ENCODE data around the gene FUT4. TPM values are rescaled to one million over a fixed set of nuclear protein-coding genes. Genes with fewer than 3 reads are reported as not detected.
"Not testable (repeated sequence)": the region's sequence is repeated elsewhere in the genome, so short reads cannot be mapped to it uniquely, and the experiment has no call there.

Gene FUT4
- total and polyA plus RNA-seq, 8 donors = 0.58 to 19.7 (median 4.5) TPM

DNA sequence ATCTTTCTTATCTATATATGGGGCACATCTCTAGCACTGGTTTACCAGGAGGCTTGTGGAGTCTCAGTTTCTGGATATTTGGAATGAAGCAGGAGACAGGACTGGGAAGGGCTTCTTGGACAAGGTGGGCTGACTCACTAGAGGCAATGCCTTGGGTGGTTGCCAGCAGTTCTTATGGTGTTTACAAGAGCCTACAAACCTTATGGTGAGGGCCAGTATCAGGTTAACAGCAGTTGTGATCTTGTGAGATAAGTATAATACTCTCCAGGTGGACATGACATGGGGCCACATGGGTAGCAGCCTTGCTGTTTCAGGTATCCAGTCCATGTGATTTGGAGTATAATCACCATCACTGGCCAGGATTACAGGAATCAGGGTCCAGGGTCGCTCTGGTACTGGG, 10.2 kb downstream of the FUT4 start:
- Histone ChIP-seq H3K36me3 (no peaks in the 10 kb centered on the region), H3K4me1 (peaks cover 0 to 73% (median 28%) of the 10 kb centered on the region in 4 donors), H3K9me3 (no peaks in the 10 kb centered on the region), H3K27ac (no peak overlapping the region), H3K4me3 (no peak overlapping the region), H3K27me3 (no peaks in the 10 kb centered on the region)
- TF ChIP-seq POLR2AphosphoS5 (IDR thresholded peaks at IDR 0.05) (no peak), POLR2A (IDR thresholded peaks at IDR 0.05) (no peak), EP300 (IDR thresholded peaks at IDR 0.05) (no peak)
- TF ChIP-seq, protein P1, sequence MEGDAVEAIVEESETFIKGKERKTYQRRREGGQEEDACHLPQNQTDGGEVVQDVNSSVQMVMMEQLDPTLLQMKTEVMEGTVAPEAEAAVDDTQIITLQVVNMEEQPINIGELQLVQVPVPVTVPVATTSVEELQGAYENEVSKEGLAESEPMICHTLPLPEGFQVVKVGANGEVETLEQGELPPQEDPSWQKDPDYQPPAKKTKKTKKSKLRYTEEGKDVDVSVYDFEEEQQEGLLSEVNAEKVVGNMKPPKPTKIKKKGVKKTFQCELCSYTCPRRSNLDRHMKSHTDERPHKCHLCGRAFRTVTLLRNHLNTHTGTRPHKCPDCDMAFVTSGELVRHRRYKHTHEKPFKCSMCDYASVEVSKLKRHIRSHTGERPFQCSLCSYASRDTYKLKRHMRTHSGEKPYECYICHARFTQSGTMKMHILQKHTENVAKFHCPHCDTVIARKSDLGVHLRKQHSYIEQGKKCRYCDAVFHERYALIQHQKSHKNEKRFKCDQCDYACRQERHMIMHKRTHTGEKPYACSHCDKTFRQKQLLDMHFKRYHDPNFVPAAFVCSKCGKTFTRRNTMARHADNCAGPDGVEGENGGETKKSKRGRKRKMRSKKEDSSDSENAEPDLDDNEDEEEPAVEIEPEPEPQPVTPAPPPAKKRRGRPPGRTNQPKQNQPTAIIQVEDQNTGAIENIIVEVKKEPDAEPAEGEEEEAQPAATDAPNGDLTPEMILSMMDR (IDR thresholded peaks at IDR 0.05) = no peak
- 38 to 100% (median 88%) methylated on average over 1 of the region's 1 CpG for WGBS, 5 donors
- intact Hi-C loops (cut with DNase I; ENCODE audit: low total_unique reads) = no loop called here
- peak; percentile 31 to 36 for DNase-seq

DNA sequence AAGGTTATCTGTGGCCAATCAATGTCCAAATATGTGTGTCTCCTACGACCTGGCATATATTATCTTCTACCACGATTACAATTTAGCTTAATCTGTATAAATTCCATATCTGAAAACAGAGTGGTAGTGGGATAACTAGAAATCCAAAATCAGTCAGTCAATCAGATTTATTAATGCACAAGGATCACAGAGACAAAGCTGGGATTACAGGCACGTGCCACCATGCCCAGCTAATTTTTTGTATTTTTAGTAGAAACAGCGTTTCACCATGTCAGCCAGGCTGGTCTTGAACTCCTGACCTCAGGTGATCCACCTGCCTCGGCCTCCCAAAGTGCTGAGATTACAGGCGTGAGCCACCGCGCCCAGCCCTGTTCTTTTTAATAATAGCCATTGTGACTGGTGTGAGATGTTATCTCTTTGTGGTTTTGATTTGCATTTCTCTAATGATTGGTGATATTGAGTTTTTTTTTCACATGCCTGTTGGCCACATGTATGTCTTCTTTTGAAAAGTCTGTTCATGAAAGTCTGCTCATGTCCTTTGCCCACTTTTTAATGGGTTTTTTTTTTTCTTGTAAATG, 12.1 kb downstream of the FUT4 start:
- DNase-seq = peak in 1 of 2 donors; percentile 33
- H3K27ac ChIP-seq; H3K27me3 ChIP-seq; H3K36me3 ChIP-seq; H3K9me3 ChIP-seq; H3K4me3 ChIP-seq; intact Hi-C loops (cut with DNase I; ENCODE audit: low total_unique reads): not testable (repeated sequence)
- peaks cover 0 to 73% (median 26%) of the 10 kb centered on the region in 4 donors for H3K4me1 ChIP-seq
- 26 to 60% (median 54%) methylated on average over 8 of the region's 8 CpGs for WGBS, 5 donors

DNA sequence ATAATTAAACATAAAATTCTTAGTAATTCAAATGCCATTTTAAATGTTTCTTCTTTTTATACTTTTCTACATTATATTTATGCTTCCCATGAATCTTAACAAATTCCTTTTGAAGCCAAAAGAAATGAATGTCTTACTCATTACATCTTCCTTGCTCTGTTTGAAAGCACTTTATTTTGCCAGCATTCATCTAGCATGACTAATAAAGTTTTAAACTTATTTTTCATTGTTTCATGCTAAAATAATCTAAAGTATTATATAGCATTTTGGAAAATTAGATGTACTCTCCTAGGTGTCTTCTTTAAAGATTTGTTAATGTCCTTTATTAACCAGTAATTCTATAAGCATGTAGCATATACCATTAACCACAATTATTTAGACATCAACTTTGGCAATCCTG, 13.7 kb downstream of the FUT4 start:
- H3K4me1 ChIP-seq = peaks cover 0 to 62% (median 25%) of the 10 kb centered on the region in 4 donors
- H3K4me3 ChIP-seq = no peak overlapping the region
- H3K27ac ChIP-seq = no peak overlapping the region
- no peaks in the 10 kb centered on the region for H3K27me3 ChIP-seq
- TF ChIP-seq POLR2A (IDR thresholded peaks at IDR 0.05) = no peak
- TF ChIP-seq EP300 (IDR thresholded peaks at IDR 0.05) = no peak
- TF ChIP-seq, protein P1 (IDR thresholded peaks at IDR 0.05) = no peak
- no peak for TF ChIP-seq POLR2AphosphoS5 (IDR thresholded peaks at IDR 0.05)
- intact Hi-C loops (cut with DNase I; ENCODE audit: low total_unique reads) = no loop called here
- no peaks in the 10 kb centered on the region for H3K9me3 ChIP-seq
- no peak for DNase-seq
- no peaks in the 10 kb centered on the region for H3K36me3 ChIP-seq

DNA sequence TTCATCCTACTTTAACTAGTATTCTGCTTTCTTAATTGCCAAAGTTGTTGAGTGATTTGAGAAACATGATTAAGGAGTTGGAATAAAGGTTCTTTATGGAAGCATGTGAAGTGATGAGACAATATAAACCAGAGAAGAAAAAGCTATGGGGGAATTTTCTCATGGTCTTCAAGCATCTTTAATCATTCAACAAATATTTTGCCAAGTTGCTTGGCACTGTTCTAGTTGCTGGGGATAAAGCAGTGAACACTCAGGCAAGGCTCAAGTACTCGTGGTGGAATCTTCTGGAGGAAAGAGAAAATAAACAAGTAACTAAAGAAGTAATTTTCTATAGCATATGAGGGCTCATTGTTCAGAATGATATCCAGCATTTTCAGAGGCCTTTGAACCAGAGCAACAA, 14.3 kb downstream of the FUT4 start:
- intact Hi-C loops (cut with DNase I; ENCODE audit: low total_unique reads) = no loop called here
- H3K9me3 ChIP-seq = no peaks in the 10 kb centered on the region
- peaks cover 0 to 60% (median 25%) of the 10 kb centered on the region in 4 donors for H3K4me1 ChIP-seq
- WGBS, 5 donors = 4 to 42% (median 28%) methylated on average over 1 of the region's 1 CpG
- no peak for DNase-seq
- H3K27me3 ChIP-seq = no peaks in the 10 kb centered on the region
- H3K27ac ChIP-seq = peak overlapping the region in 1 of 5 donors; percentile 31
- no peaks in the 10 kb centered on the region for H3K36me3 ChIP-seq
- TF ChIP-seq EP300 (IDR thresholded peaks at IDR 0.05) (no peak), POLR2AphosphoS5 (IDR thresholded peaks at IDR 0.05) (no peak), POLR2A (IDR thresholded peaks at IDR 0.05) (no peak)
- TF ChIP-seq, protein P1 (IDR thresholded peaks at IDR 0.05) = no peak
- H3K4me3 ChIP-seq = no peak overlapping the region

DNA sequence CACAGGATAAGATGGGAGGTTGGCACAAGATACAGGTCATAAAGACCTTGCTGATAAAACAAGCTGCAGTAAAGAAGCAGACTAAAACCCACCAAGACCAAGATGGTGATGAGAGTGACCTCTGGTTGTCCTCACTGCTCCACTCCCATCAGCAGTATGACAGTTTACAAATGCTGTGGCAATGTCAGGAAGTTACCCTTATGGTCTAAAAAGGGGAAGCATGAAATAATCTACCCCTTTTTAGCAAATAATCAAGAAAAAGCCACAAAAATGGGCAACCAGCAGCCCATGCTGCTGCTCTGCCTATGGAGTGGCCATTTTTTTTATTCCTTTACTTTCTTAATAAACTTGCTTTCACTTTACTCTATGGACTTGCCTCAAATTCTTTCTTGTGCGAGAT, 14.7 kb downstream of the FUT4 start:
- 90 to 96% (median 95%) methylated on average over 1 of the region's 1 CpG for WGBS, 5 donors
- intact Hi-C loops (cut with DNase I; ENCODE audit: low total_unique reads) = no loop called here

More for the DNA sequence above, 14.7 kb downstream of the FUT4 start:
- peaks cover 0 to 64% (median 25%) of the 10 kb centered on the region in 4 donors for H3K4me1 ChIP-seq
- H3K9me3 ChIP-seq = no peaks in the 10 kb centered on the region
- no peaks in the 10 kb centered on the region for H3K36me3 ChIP-seq
- no peak overlapping the region for H3K4me3 ChIP-seq
- DNase-seq = no peak
- peak overlapping the region in 1 of 5 donors; percentile 31 for H3K27ac ChIP-seq
- H3K27me3 ChIP-seq = no peaks in the 10 kb centered on the region
- TF ChIP-seq POLR2A (IDR thresholded peaks at IDR 0.05) (no peak), POLR2AphosphoS5 (IDR thresholded peaks at IDR 0.05) (no peak), EP300 (IDR thresholded peaks at IDR 0.05) (no peak)
- TF ChIP-seq, protein P1 (IDR thresholded peaks at IDR 0.05) = no peak

All from stomach (tissue), 9 donors.